ENCODE data around the gene AIRE.
"Not testable (repeated sequence)": the region's sequence is repeated elsewhere in the genome, so short reads cannot be mapped to it uniquely, and the experiment has no call there.

The AIRE gene

GRCh38 chr21:44299458-44300261 is 14.0 kb downstream of the AIRE start, which contains the start of gene PFKL:
Gene PFKL (plus strand): TSS chr21:44300053. CDS start chr21:44300106, 53 bp downstream.
- Histone ChIP-seq H3K4me3 (ENCODE audit: low read depth, low read length) (peak within 1 kb of the TSS; percentile 61), H3K27me3 (no peaks in the 10 kb centered on the region), H3K4me1 (no peaks in the 10 kb centered on the region), H3K9me3 (no peaks in the 10 kb centered on the region), H3K36me3 (no peaks in the 10 kb centered on the region)
- DNase-seq: peak; percentile 76
- no peak for TF ChIP-seq CTCF (IDR thresholded peaks at IDR 0.05; ENCODE audit: low read depth, low read length)

DNA sequence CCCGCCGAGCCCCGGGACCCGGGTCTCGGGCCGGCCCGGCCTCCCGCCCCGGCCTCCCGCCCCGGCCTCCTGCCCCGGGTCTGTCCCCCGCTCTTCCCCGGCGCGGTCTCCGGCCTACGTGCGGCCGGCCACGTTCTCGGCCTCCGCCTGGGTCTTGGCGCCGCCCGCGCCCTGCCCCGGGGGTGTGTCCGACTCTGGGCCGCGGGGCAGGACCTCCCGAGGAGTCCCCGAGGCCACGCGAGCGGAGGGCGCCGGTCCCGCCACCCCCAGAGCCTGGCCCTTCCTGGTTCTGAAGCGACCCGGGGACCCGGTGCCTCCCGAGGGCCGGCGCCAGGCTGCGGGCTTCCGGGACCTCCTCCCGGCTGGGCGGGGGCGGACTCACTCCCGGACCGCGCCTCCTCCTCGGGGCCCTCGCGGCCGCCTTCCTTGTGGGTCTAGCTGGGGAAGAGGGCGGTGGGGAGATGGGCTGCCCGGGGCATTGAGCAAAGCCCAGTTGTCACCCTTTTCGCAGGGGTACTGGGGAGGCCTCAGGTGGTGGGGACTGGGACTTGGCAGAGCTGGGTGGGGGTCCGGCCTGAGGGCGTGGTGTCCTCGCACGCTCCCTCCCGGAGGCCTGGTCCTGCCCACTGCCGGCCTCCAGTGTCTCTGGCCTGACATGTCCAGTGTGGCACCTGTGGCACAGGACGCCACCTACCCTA is 14.7 kb downstream of the AIRE start:
- no peak for TF ChIP-seq CTCF (IDR thresholded peaks at IDR 0.05; ENCODE audit: low read depth, low read length)
- no peaks in the 10 kb centered on the region for H3K36me3 ChIP-seq
- peak; percentile 49 for DNase-seq
- no peaks in the 10 kb centered on the region for H3K27me3 ChIP-seq
- peak overlapping the region; percentile 61 for H3K4me3 ChIP-seq (ENCODE audit: low read depth, low read length)
- no peaks in the 10 kb centered on the region for H3K9me3 ChIP-seq
- H3K4me1 ChIP-seq: no peaks in the 10 kb centered on the region

- Histone ChIP-seq H3K36me3 (no peaks in the 10 kb centered on the region), H3K27me3 (no peaks in the 10 kb centered on the region), H3K4me3 (ENCODE audit: low read depth, low read length) (peak overlapping the region; percentile 61), H3K9me3 (no peaks in the 10 kb centered on the region), H3K4me1 (no peaks in the 10 kb centered on the region)
- no peak for TF ChIP-seq CTCF (IDR thresholded peaks at IDR 0.05; ENCODE audit: low read depth, low read length)
- DNase-seq: no peak
Measured at GRCh38 chr21:44301141-44301540, 15.5 kb downstream of the AIRE start.

DNA sequence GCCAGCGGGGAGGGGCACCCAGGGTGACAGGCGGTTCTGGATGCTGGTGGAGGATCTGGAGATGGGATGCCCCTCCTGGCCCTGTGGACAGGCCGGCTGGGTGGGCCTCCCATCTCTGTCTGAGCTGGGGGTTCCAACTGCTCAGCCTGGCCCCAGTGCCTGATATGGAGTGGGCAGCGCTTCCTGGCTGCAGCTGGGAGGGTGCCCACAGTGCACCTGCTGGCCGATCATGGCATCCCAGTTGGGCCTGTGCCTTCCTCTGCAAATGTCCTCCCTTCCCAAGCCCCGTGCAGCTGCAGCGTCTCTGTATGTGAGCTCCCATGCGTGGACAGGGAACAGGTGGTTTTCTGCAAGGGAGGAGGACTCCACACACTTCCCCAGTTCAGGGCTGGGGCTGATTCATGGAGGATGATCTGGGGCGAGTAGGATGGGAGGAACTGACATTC is 16.3 kb downstream of the AIRE start:
- no peak overlapping the region for H3K4me3 ChIP-seq (ENCODE audit: low read depth, low read length)
- TF ChIP-seq CTCF (IDR thresholded peaks at IDR 0.05; ENCODE audit: low read depth, low read length): no peak

DNA sequence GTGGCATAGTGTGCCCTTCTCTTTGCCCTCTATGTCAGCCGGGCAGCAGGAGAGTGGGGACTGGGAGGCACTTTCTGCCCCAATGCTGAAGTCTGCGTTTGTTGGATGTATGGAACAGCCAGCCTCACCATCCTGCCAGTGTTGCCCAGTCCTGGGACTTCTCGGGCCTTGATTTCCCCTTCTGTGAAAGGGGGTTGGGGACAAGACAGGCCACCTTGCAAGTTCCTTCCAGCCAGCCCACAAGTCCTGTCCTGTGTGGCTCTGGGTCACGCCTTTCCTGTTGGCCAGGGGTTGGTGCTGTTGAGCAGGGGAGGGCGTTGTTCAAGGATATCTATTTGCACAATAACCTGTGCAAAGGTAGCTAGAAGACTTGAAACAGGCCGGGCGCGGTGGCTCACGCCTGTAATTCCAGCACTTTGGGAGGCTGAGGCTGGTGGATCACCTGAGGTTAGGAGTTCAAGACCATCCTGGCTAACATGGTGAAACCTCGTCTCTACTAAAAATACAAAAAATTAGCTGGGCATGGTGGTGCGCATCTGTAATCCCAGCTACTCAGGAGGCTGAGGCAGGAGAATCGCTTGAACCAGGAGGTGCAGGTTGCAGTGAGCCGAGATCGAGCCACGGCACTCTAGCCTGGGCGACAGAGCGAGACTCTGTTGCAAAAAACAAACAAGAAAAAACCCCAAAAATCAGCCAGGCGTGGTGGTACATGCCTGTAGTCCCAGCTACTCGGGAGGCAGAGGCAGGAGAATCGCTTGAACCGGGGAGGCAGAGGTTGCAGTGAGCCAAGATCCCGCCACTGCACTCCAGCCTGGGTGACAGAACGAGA is 17.1 kb downstream of the AIRE start:
- DNase-seq; H3K4me3 ChIP-seq (ENCODE audit: low read depth, low read length); H3K27me3 ChIP-seq; H3K4me1 ChIP-seq; H3K9me3 ChIP-seq; H3K36me3 ChIP-seq: not testable (repeated sequence)
- peak; percentile 24 for TF ChIP-seq CTCF (IDR thresholded peaks at IDR 0.05; ENCODE audit: low read depth, low read length)

More for the DNA sequence above, 16.3 kb downstream of the AIRE start:
- no peak for DNase-seq
- H3K4me1 ChIP-seq: no peaks in the 10 kb centered on the region
- no peaks in the 10 kb centered on the region for H3K27me3 ChIP-seq
- no peaks in the 10 kb centered on the region for H3K9me3 ChIP-seq
- H3K36me3 ChIP-seq: no peaks in the 10 kb centered on the region

All from BE2C (cell line).